COLO668 (cell line): ENCODE data around the gene USP11.

Experiments
- DNase-seq: peaks from one replicate; lab custom pipeline; 2025; ENCODE audit not compliant: unreplicated experiment; lab: John Stamatoyannopoulos, UW

Gene USP11

DNA sequence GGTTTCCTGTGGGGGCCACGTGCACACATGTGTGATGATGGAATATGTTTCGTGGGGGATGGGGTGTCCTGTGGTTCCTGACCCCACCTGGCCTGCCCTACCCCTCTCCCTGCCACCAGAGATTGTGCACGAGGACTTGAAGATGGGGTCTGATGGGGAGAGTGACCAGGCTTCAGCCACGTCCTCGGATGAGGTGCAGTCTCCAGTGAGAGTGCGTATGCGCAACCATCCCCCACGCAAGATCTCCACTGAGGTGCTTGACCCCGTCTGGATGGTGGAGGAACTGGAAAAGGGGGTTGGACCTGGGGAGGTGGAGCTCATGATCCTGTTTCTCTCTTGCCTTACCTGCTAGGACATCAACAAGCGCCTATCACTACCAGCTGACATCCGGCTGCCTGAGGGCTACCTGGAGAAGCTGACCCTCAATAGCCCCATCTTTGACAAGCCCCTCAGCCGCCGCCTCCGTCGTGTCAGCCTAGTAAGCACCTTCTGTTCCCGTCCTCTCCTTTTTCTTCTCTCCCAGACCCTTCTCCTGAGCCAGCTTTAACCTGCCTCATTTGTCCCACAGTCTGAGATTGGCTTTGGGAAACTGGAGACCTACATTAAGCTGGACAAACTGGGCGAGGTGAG lies 8.4 kb upstream of the USP11 start:
- DNase-seq, result no peak

DNA sequence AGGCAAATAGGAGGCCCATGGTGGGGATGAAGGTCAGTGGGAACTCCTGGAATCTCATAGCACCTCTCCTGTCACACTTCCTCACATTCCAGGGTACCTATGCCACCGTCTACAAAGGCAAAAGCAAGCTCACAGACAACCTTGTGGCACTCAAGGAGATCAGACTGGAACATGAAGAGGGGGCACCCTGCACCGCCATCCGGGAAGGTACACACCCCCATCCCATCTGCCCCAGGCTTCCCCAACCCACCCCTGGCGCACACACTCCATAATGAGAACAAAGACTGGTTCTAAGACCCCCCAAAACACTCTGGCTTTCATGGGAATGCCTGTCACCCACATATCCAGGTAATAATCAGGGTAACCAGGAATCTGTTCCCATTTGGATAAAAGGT lies 7.9 kb upstream of the USP11 start:
- no peak for DNase-seq

GRCh38 chrX:47226071-47226470 lies 6.7 kb upstream of the USP11 start:
- no peak for DNase-seq

- DNase-seq, result no peak
Observed at GRCh38 chrX:47226531-47227333, 6.1 kb upstream of the USP11 start.

DNA sequence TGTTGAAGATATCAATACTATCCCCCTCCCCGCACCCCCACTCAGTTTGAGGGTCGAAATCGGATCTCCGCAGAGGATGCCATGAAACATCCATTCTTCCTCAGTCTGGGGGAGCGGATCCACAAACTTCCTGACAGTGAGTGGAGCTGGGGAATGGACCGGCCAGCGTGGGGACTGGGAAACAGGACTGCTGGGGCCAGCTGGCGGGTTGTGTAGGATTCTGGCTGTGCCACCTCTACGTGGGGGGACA lies 5.5 kb upstream of the USP11 start:
- no peak for DNase-seq

DNA sequence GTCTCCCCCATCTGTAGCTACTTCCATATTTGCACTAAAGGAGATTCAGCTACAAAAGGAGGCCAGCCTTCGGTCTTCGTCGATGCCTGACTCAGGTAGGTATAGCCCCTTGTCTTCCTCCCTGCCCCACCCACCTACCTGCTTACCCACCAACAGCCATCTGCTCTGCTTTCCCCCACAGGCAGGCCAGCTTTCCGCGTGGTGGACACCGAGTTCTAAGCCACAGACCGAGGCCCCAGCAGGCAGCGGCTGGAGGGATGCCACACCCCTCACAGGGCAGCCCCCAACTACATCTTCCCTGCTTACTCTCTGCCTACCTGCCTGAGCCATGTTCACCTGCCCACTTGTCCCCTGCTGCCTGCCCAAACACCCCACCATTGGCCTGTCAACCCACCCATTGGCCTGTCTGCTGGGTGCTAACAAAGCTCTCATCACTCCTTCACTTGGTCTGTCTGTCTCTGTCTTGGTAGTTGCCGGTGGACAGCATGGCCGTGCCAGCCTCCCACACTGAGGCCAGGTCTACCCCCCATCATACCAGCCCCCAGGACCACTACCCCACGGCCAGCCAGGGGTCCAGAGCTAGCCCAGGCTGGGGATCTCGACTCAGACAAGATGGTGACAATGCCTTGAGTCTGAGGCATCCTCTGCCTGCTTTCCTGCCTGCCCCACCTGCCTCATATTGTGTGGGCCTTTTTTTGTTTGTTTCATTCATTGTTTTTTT lies 4.1 kb upstream of the USP11 start:
- no peak for DNase-seq

DNA sequence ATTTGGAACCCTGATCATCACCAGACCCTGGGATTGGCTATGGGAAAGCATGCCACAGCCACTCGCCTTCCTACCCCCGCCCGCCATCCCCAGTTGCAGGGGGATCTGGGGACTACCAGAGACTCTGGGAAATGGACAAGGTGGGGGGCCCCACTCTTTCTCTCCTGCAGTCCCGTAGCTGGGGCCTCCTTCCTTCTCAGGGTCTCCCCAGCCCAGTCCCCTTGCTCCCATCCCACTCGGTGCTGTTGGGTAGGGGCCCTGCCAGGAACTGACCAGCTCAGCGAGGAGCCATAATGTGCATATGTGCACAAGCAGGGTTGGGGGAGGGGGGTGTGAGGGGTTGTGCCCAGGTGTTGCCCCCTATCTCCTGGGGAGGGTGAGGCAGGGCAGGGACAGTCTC lies 3.4 kb upstream of the USP11 start:
- DNase-seq, result no peak

- DNase-seq, result no peak
Observed at GRCh38 chrX:47230136-47230868, 2.5 kb upstream of the USP11 start.

- no peak for DNase-seq
Observed at GRCh38 chrX:47231167-47231566, 1.6 kb upstream of the USP11 start.

DNA sequence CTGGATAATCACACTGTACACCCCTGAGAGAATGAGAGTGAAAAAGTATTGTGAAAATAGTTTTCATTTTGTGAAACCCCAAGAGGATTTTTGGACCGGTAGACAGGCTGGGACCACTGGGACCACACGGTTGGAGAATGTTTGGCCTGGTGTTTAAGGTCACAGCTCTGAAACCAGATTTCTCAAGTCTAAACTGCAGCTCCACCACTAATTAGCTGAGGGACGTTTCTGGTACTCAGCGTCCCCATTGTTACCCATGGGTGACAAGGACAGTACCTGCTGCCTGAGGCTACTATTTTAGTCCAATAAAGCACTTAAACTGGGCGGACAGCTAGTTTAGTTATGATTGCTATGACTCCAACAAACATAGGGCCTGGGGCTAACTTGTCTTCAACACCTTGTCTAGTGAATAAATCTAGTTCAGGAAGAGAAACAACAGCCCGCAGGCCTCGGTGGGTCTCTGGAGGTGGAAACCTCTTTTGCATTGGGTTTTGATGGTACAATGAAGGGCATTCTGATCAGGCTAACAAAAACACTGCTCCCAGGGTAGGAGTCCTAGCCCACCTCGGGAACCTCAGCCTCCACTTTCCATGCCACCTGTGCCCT lies 509 bp upstream of the USP11 start:
- peak; percentile 34 for DNase-seq

DNA sequence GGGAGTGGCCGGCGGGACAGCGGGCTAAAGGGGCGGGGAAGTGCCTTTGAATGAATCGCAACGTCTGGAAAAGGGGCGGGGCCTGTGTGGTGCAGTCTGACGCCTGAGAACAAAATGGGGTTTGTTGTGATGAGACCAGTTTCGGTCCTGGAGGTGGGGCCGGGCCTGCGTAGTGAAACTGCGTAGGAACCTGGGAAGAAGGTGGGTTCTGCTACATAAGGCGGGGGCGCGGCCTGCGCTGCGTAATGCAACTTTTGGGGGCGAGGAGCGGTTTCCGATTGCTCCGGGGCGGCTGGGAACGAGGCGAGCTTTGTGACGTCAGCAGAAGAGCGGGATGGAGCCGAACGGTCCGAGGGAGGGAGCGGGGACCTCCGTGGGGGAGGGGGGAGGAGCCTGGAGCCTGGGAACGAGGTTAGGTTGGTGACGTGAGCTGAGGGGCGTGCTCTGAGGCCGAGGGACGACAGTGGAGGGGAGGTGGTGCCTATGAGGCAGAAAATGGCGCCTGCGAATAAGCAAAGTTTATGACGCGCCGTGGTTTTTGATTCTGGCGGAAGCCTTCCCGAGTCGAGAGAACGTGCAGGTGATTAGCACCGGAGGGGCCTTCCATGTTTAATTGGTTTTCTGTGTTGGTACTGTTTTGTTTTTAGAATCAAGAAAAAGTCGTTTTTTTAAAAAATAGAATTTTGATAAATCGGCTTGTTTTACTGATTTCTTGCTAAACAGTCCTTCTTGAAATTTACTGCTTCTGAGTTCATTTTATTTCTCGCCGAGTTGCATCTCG lies 714 bp downstream of the USP11 start:
- peak; percentile 95 for DNase-seq

GRCh38 chrX:47234583-47234982 lies 1.8 kb downstream of the USP11 start:
- no peak for DNase-seq

GRCh38 chrX:47235691-47236103 lies 2.9 kb downstream of the USP11 start:
- no peak for DNase-seq

- DNase-seq, result no peak
Observed at GRCh38 chrX:47239199-47239598, 6.4 kb downstream of the USP11 start.

DNA sequence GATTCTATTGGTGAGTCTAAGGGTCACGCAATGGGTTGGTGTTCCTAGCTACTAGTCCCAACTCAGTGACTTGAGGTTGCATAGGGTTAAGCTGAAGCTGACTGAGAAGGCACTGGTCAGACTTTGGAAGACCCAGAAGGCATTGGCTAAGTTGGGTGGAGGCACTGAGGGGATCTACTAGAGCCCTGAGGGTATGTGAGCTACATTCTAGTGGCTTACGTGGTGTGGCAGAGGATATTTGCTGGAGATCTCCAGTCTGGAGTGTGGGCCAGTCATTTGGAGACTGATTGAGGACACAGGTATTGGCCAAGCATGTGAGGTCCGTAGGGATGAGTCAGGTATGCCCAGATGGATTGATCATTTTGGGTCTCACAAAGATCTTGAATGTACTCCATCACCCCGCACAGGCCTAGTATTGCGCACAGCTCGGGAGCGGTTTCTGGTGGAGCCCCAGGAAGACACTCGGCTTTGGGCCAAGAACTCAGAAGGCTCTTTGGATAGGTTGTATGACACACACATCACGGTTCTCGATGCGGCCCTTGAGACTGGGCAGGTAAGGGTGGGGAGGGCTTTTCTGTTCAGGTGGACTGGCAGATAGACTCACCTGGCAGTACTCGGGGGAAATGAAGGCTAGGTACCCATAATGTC lies 7.2 kb downstream of the USP11 start:
- DNase-seq, result no peak

DNA sequence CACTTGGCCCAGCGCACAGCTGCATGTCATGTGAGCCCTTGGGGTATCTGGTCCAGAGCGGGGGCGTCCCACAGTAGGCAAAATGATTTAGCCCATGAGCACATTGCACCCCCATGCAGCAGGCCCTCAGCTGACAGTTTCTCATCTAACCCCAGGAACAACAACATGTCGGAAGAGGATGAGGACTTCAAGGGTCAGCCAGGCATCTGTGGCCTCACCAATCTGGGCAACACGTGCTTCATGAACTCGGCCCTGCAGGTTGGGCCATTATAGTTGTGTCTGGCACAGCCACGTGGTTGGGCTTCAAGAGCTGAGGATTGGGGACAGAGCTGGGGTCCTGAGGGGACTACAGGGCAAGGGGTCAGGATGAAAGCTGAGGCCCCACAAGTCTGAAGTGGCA lies 7.8 kb downstream of the USP11 start:
- DNase-seq, result no peak

DNA sequence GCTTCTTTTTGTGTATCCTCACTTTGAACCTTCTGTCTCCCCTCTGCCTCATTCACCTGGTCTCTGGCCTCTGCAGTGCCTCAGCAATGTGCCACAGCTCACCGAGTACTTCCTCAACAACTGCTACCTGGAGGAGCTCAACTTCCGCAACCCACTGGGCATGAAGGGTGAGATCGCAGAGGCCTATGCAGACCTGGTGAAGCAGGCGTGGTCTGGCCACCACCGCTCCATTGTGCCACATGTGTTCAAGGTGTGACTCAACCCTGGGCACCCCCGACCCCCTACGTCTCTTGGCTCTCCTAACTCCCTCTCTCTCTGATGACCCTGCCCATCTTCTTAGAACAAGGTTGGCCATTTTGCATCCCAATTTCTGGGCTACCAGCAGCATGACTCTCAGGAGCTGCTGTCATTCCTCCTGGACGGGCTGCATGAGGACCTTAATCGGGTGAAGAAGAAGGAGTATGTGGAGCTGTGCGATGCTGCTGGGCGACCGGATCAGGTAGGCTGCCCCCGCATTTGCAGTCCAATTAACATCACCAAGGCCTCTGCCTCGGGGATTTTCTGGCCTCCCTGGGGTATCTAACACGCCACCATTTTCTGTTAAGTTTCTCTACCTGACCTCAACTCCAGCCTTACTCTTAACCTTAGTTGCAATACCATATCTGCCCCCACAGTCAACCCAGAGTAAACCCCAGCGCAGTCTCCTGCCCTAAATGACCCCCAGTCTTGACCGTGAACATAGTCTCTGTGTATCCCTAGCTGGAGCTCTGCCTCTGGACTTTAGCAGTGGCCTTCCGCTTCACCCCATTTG lies 8.6 kb downstream of the USP11 start:
- DNase-seq, result no peak

DNA sequence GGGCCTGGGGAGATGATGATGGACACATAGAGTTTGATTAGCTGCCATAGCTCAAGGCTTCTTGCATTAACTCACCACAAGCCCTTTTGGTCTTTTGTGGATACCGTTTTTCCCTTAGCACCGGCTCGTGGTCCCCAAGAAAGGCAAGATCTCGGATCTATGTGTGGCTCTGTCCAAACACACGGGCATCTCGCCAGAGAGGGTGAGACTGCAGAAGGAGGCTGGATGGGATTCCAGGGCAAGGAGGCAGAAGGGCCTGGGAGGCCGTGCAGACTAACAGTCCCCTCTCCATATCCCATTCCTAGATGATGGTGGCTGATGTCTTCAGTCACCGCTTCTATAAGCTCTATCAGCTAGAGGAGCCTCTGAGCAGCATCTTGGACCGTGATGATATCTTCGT lies 9.5 kb downstream of the USP11 start:
- no peak for DNase-seq

DNA sequence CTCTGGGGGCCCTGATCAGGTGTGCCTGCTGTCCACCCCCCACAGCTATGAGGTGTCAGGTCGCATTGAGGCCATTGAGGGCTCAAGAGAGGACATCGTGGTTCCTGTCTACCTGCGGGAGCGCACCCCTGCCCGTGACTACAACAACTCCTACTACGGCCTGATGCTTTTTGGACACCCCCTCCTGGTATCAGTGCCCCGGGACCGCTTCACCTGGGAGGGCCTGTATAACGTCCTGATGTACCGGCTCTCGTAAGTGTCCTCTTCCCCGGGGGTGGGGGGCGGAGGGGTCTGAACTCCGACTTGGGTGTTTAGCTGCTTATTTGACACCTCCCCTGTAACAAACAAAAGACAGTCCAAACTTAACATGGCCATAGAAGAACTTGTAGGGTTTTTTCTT lies 10.5 kb downstream of the USP11 start:
- DNase-seq, result no peak
